HG03432 (cell line): ENCODE data around the gene GLIS1.

Experiments
- ATAC-seq: cut with Tn5 transposase; IDR thresholded peaks from one replicate; pipeline ENCODE4 v1.9.1; 2021; ENCODE audit warnings: mild to moderate bottlenecking, moderate library complexity; ENCODE audit not compliant: unreplicated experiment

The GLIS1 gene

GRCh38 chr1:53477651-53478501 is 261.1 kb downstream of the GLIS1 start:
- ATAC-seq: no peak

GRCh38 chr1:53476579-53476978 is 262.4 kb downstream of the GLIS1 start:
- no peak for ATAC-seq

GRCh38 chr1:53475664-53476063 is 263.3 kb downstream of the GLIS1 start:
- ATAC-seq: no peak

- no peak for ATAC-seq
These were observed 265.5 kb downstream of the GLIS1 start for GRCh38 chr1:53473463-53473862.

- no peak for ATAC-seq
These were observed 268.0 kb downstream of the GLIS1 start for GRCh38 chr1:53471000-53471399.

GRCh38 chr1:53470584-53470983 is 268.4 kb downstream of the GLIS1 start:
- ATAC-seq: no peak

GRCh38 chr1:53470155-53470554 is 268.8 kb downstream of the GLIS1 start:
- no peak for ATAC-seq

- no peak for ATAC-seq
These were observed 269.6 kb downstream of the GLIS1 start for GRCh38 chr1:53469373-53469772.

- no peak for ATAC-seq
These were observed 270.6 kb downstream of the GLIS1 start for GRCh38 chr1:53468374-53468773.

GRCh38 chr1:53467391-53467790 is 271.6 kb downstream of the GLIS1 start:
- no peak for ATAC-seq

- no peak for ATAC-seq
These were observed 273.7 kb downstream of the GLIS1 start for GRCh38 chr1:53465023-53465957.

- ATAC-seq: no peak
These were observed 274.7 kb downstream of the GLIS1 start for GRCh38 chr1:53463961-53464899.

- ATAC-seq: no peak
These were observed 276.0 kb downstream of the GLIS1 start for GRCh38 chr1:53462769-53463501.

- no peak for ATAC-seq
These were observed 276.8 kb downstream of the GLIS1 start for GRCh38 chr1:53462193-53462592.

- ATAC-seq: no peak
These were observed 277.5 kb downstream of the GLIS1 start for GRCh38 chr1:53461323-53462044.

- no peak for ATAC-seq
These were observed 278.2 kb downstream of the GLIS1 start for GRCh38 chr1:53460666-53461322.

GRCh38 chr1:53460211-53460634 is 278.7 kb downstream of the GLIS1 start:
- ATAC-seq: no peak

- no peak for ATAC-seq
These were observed 279.4 kb downstream of the GLIS1 start, which contains the start of gene DMRTB1 for GRCh38 chr1:53459321-53460175. TSS of gene DMRTB1 (plus strand) at chr1:53459399. CDS start at chr1:53459454, 55 bp downstream.
